GM20000 (cell line): ENCODE results near the gene DTYMK.

Experiments
- DNase-seq: peaks from one replicate; pipeline ENCODE4 v3.0.0; 2012; ENCODE audit warnings: low spot score
- CTCF ChIP-seq: IDR thresholded peaks from 2 replicates; pipeline ENCODE4 v1.5.1; 2012; ENCODE audit warnings: mild to moderate bottlenecking, control low read depth; ENCODE audit errors: extremely low read depth, missing control alignments

DTYMK gene

GRCh38 chr2:241722896-241723454, 36.4 kb upstream of the DTYMK start:
- TF ChIP-seq CTCF: no peak
- DNase-seq: peak; percentile 13

GRCh38 chr2:241721852-241722251, 35.2 kb upstream of the DTYMK start:
- TF ChIP-seq CTCF: no peak
- peak; percentile 27 for DNase-seq

- TF ChIP-seq CTCF: no peak
- peak; percentile 25 for DNase-seq
Observed at GRCh38 chr2:241720560-241720959, 33.9 kb upstream of the DTYMK start.

- no peak for TF ChIP-seq CTCF
Observed at GRCh38 chr2:241720099-241720498, 33.5 kb upstream of the DTYMK start.

GRCh38 chr2:241719093-241719492, 32.5 kb upstream of the DTYMK start:
- TF ChIP-seq CTCF: no peak
- no peak for DNase-seq

More at GRCh38 chr2:241720099-241720498, 33.5 kb upstream of the DTYMK start:
- DNase-seq: no peak

- no peak for DNase-seq
- TF ChIP-seq CTCF: no peak
Observed at GRCh38 chr2:241708879-241709278, 22.3 kb upstream of the DTYMK start.

- no peak for TF ChIP-seq CTCF
- DNase-seq: no peak
Observed at GRCh38 chr2:241706537-241706936, 19.9 kb upstream of the DTYMK start.
